ENCODE results near the gene MT4.

DNA sequence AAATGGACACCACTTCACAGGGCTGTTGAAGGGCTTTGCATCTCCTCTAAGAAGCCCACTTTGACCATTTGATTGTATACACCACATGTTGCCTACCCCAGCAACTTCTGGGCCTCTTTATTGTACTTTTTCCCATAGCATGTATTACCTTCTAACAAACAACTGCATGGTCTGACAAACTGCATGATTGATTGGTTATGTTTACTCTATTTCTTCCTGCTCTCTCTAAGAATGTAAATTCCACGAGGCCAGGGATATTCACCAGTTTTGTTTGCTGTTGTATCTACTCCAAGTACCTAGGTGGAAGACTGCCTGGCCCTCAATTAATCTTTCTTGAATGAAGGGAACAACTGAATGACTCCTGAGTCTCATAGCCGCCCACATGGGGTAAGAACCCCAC lies 22.8 kb upstream of the MT4 start:
- TF ChIP-seq POLR2A (IDR thresholded peaks at IDR 0.05), result no peak
- TF ChIP-seq, protein P1, sequence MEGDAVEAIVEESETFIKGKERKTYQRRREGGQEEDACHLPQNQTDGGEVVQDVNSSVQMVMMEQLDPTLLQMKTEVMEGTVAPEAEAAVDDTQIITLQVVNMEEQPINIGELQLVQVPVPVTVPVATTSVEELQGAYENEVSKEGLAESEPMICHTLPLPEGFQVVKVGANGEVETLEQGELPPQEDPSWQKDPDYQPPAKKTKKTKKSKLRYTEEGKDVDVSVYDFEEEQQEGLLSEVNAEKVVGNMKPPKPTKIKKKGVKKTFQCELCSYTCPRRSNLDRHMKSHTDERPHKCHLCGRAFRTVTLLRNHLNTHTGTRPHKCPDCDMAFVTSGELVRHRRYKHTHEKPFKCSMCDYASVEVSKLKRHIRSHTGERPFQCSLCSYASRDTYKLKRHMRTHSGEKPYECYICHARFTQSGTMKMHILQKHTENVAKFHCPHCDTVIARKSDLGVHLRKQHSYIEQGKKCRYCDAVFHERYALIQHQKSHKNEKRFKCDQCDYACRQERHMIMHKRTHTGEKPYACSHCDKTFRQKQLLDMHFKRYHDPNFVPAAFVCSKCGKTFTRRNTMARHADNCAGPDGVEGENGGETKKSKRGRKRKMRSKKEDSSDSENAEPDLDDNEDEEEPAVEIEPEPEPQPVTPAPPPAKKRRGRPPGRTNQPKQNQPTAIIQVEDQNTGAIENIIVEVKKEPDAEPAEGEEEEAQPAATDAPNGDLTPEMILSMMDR (IDR thresholded peaks at IDR 0.05), result no peak

All from esophagus squamous epithelium (tissue), 4 donors.